ENCODE measurements around the gene PRAMEF13.
"Not testable (repeated sequence)": the region's sequence is repeated elsewhere in the genome, so short reads cannot be mapped to it uniquely, and the experiment has no call there.

The PRAMEF13 gene

DNA sequence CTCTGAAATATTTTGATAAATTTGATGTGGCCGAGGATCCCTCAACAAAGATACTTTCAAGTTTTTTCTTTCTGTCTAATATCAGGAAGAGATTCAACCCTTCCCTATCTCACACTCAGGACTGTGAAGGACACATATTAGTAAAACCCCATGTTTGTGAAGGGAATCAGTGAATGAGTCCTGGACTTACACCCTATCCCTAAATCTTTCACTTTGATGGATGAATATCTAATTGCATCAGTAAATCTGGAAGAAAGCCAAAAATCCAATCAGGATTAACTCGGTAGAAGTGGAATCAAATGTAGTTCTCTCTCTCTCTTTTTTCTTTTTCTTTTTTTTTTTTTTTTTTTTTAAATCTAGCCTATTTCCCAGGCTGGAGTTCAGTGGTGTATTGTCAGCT is 29.7 kb downstream of the PRAMEF13 start, which contains the start of gene PRAMEF9:
TSS of gene PRAMEF9 (plus strand) at position 301 of the 400 bp plus-strand sequence. CDS start 3,433 bp downstream, outside the sequence.
- DNase-seq (ENCODE audit: low read depth, low spot score), result not testable (repeated sequence)

DNA sequence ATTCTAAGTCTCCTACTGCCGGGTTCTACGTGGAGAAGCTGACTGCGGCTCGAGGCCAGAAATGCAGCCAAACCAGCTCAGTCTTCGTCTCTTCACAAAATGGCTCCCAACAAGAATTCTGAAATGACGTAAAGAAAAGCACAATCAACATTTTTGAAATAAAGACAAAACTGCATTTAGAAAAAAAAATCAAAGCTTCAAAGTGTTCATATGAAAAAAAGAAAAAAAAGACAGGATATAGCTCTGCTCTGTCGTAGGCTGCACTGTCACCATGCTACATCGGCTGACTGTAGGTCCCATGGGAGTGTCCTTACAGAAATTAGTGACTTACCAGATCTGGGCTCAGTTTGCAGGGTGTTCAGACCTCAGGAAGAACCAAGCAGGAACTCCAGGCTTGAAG is 35.7 kb downstream of the PRAMEF13 start, which contains the start of gene HNRNPCL4:
TSS of gene HNRNPCL4 (minus strand) at position 101 of the 400 bp plus-strand sequence. CDS start 164 bp downstream, outside the sequence.
- DNase-seq (ENCODE audit: low read depth, low spot score), result not testable (repeated sequence)

DNA sequence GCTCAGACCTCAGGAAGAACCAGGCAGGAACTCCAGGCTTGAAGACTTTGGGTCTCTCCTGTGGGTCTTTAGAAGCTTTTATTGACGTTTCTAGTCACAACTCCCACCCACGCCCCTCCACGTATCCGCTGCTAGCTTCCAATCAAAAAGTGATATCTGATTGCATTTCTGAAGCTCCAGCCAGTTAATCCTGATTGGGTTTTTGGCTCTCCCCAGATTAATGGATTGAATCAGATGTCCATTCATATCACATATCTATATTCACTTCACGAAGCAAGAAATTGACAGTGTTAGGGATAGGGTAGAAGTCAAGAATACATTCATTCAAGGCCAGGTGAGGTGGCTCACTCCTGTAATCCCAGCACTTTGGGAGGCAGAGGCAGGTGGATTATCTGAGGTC is 45.3 kb downstream of the PRAMEF13 start, which contains the start of gene PRAMEF26:
TSS of gene PRAMEF26 (minus strand) at position 101 of the 400 bp plus-strand sequence. CDS start 2,914 bp downstream, outside the sequence.
- DNase-seq (ENCODE audit: low read depth, low spot score), result not testable (repeated sequence)
